Fibroblast of lung (primary cell): ENCODE data around the gene MORN1. TPM values are rescaled to one million over a fixed set of nuclear protein-coding genes. Genes with fewer than 3 reads are reported as not detected.

Source experiments
- DNase-seq, 2 donors: peaks; one replicate each; pipeline versions ENCODE4 v3.0.0 to v3.0.0-alpha.2; 2010; ENCODE audit warnings: low read depth in 2 of 2
- H2AFZ ChIP-seq: 2 replicates; pipeline ENCODE4 v1.5.1; 2012; ENCODE audit warnings: low read length, control low read depth, inconsistent platforms
- H3K27ac ChIP-seq: 2 replicates; pipeline ENCODE4 v1.5.1; 2011; ENCODE audit warnings: low read length, control low read depth; ENCODE audit not compliant: insufficient read depth
- H3K27me3 ChIP-seq: 2 replicates; pipeline ENCODE4 v1.5.1; 2011; ENCODE audit warnings: mild to moderate bottlenecking, low read length; ENCODE audit not compliant: control insufficient read depth, insufficient read depth
- H3K36me3 ChIP-seq: 2 replicates; pipeline ENCODE4 v1.5.1; 2011; ENCODE audit warnings: low read length; ENCODE audit not compliant: control insufficient read depth, insufficient read depth
- H3K4me1 ChIP-seq: 2 replicates; pipeline ENCODE4 v1.5.1; 2011; ENCODE audit warnings: low read length; ENCODE audit not compliant: control insufficient read depth, insufficient read depth; ENCODE audit errors: extremely low read depth
- H3K4me2 ChIP-seq: 2 replicates; pipeline ENCODE4 v1.5.1; 2011; ENCODE audit warnings: low read length, control low read depth; ENCODE audit not compliant: insufficient read depth; ENCODE audit errors: extremely low read depth
- H3K4me3 ChIP-seq, 4 experiments: fragments of 200-600 bp in 1 of 4; sonication (generic) in 1 of 4; replicated peaks in 1 of 4; 2 replicates each; pipeline ENCODE4 v1.5.1; 2011 to 2016; ENCODE audit warnings: low read length in 4 of 4, low read depth in 3 of 4, mild to moderate bottlenecking in 3 of 4, control low read depth in 2 of 4, inconsistent platforms in 1 of 4, mixed read lengths in 1 of 4; ENCODE audit not compliant: insufficient read depth in 1 of 4; ENCODE audit errors: control extremely low read depth in 1 of 4
- H3K79me2 ChIP-seq: 2 replicates; pipeline ENCODE4 v1.5.1; 2012; ENCODE audit warnings: mild to moderate bottlenecking, low read length, inconsistent platforms; ENCODE audit not compliant: control insufficient read depth, insufficient read depth
- H3K9ac ChIP-seq: 2 replicates; pipeline ENCODE4 v1.5.1; 2011; ENCODE audit warnings: mild to moderate bottlenecking, low read length, control low read depth; ENCODE audit not compliant: insufficient read depth
- H3K9me3 ChIP-seq: 2 replicates; pipeline ENCODE4 v1.5.1; 2012; ENCODE audit warnings: low read depth, low read length; ENCODE audit not compliant: control insufficient read depth, insufficient read depth
- H4K20me1 ChIP-seq: 2 replicates; pipeline ENCODE4 v1.5.1; 2011; ENCODE audit warnings: low read length; ENCODE audit not compliant: control insufficient read depth, insufficient read depth; ENCODE audit errors: extremely low read depth
- EZH2 ChIP-seq: IDR thresholded peaks from 2 replicates; pipeline ENCODE4 v1.5.1; 2012; ENCODE audit warnings: low read length, control low read depth, mild to moderate bottlenecking; ENCODE audit errors: missing control alignments
- polyA plus RNA-seq, 2 donors: library from polyadenylated mRNA; depleted of rRNA in 1 of 2; stranded (reverse) in 1 of 2; unstranded in 1 of 2; fragments of >200 nt; gene quantifications; 2 replicates each; pipeline ENCODE4 v1.2.1, GENCODE V29; 2011 to 2012; ENCODE audit warnings: missing spikeins in 1 of 2
- total RNA-seq: library from RNA; depleted of rRNA; stranded (reverse); fragments of >200 nt; gene quantifications from 2 replicates; pipeline ENCODE4 v1.2.1, GENCODE V29; 2014
- TF ChIP-seq, protein P1 (sequence below), 2 donors: IDR thresholded peaks in 1 of 2; conservative IDR thresholded peaks in 1 of 2; 1 replicate in 1 of 2; 2 replicates in 1 of 2; pipeline ENCODE4 v1.5.1; 2011 to 2012; ENCODE audit warnings: low read length in 2 of 2, control low read depth in 1 of 2, inconsistent platforms in 1 of 2, low read depth in 1 of 2, mild to moderate bottlenecking in 1 of 2

The MORN1 gene
- total and polyA plus RNA-seq, 2 donors (not counting 1 experiment from before 2014, with no cell fraction given), result 3.5 to 10.6 TPM

DNA sequence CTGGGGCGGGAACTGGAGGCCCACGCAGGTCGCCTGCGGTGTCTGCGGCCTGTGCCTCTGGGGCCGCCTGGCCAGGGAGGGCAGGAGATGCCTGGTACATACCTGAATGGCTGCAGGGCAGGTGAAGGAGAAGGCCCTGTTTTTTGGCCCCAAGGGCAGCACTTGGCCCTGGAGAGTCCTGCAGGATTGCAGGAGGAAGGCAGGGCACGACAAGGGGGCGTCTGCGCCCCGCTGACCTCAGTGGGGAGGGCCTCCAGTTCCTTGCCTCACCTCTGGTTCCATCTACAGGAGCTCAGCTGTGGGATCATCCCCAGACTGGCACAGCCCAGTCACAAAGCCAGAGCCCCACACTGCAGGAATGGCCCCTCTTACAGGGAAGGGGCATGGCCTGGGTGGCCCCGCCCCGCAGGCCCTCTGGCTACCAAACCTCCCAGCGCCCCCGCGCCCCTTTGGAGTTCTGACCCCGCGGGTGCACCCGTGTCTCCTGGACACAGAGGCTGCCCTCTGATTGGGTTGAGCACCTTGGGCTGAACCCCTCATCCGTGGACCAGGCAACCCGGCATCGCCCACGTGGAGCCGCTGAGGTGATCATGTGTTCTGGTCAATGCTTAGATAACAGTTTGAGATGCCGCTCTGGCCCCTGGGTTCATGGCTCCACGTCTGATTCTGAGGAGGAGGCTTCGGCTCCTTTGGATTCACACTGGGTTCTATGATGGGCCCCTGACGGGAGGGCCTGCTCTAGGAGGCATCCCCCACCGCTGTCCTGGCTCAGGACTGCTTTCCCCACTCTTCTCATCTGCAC lies 22.3 kb upstream of the MORN1 start:
- peak overlapping the region; percentile 51 for H3K9ac ChIP-seq
- peaks cover 5% of the 10 kb centered on the region for H3K79me2 ChIP-seq
- H3K4me2 ChIP-seq, result peak overlapping the region; percentile 92
- DNase-seq, result no peak
- H3K27ac ChIP-seq, result no peak overlapping the region
- H3K9me3 ChIP-seq, result no peaks in the 10 kb centered on the region
- peaks cover 4% of the 10 kb centered on the region for H3K36me3 ChIP-seq
- TF ChIP-seq, protein P1, sequence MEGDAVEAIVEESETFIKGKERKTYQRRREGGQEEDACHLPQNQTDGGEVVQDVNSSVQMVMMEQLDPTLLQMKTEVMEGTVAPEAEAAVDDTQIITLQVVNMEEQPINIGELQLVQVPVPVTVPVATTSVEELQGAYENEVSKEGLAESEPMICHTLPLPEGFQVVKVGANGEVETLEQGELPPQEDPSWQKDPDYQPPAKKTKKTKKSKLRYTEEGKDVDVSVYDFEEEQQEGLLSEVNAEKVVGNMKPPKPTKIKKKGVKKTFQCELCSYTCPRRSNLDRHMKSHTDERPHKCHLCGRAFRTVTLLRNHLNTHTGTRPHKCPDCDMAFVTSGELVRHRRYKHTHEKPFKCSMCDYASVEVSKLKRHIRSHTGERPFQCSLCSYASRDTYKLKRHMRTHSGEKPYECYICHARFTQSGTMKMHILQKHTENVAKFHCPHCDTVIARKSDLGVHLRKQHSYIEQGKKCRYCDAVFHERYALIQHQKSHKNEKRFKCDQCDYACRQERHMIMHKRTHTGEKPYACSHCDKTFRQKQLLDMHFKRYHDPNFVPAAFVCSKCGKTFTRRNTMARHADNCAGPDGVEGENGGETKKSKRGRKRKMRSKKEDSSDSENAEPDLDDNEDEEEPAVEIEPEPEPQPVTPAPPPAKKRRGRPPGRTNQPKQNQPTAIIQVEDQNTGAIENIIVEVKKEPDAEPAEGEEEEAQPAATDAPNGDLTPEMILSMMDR (conservative IDR thresholded peaks at IDR 0.05 in 1 of 2, IDR thresholded peaks at IDR 0.05 in 1 of 2; ENCODE audit: low read depth in 1 of 2, low read length in 2 of 2), result no peak
- TF ChIP-seq EZH2, result no peak
- H3K4me3 ChIP-seq, result peak overlapping the region in 3 of 4 experiments; percentile 6 to 83 (median 68)
- H3K27me3 ChIP-seq, result no peaks in the 10 kb centered on the region
- H3K4me1 ChIP-seq, result peaks cover 6% of the 10 kb centered on the region
- H4K20me1 ChIP-seq, result no peaks in the 10 kb centered on the region
- peak overlapping the region; percentile 46 for H2AFZ ChIP-seq

DNA sequence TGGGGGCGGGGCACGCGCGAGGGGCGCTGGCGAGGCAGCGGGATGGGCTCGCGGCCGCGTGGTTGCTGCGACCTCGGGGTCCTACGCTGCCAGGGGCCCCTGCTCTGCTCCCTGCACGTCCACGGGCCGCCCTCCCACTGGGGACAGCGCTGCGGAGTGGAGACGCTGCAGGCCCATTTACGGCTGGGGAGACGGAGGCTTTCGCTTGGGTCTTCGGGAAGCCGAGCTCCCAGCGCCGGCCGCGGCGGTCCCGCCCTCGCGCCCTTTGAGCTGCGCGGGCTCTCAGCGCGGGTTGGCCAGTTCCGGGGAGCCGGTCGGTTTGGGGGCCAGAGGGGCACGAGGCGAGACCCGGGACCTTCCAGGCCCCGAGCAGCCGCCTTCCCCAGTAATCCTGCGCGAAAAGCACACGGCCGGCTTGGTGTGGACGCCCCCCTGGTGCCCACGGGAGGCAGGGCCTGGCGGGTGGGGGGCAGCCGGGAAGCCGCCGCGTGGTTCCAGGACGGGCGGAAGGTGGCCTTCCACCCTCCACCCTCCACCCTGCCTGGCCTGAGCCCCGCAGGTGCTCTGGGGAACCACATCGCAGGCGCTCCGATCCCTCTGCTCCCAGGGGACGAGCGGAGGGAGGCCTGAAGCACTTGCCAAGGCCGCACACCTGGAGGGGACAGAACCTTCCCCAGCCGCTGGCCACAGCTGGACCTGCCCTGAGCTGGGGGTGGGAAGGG lies 21.6 kb upstream of the MORN1 start:
- peak overlapping the region; percentile 51 for H3K9ac ChIP-seq
- peak overlapping the region; percentile 56 for H3K27ac ChIP-seq
- H3K79me2 ChIP-seq, result peaks cover 5% of the 10 kb centered on the region
- H3K9me3 ChIP-seq, result no peaks in the 10 kb centered on the region
- peak overlapping the region; percentile 50 to 83 (median 71) for H3K4me3 ChIP-seq
- peaks cover 6% of the 10 kb centered on the region for H3K4me1 ChIP-seq
- no peaks in the 10 kb centered on the region for H3K27me3 ChIP-seq
- H2AFZ ChIP-seq, result peak overlapping the region; percentile 93
- H4K20me1 ChIP-seq, result no peaks in the 10 kb centered on the region
- DNase-seq, result peak in 1 of 2 donors; percentile 50
- no peak for TF ChIP-seq EZH2
- TF ChIP-seq, protein P1 (conservative IDR thresholded peaks at IDR 0.05 in 1 of 2, IDR thresholded peaks at IDR 0.05 in 1 of 2; ENCODE audit: low read depth in 1 of 2, low read length in 2 of 2), result no peak
- peak overlapping the region; percentile 92 for H3K4me2 ChIP-seq
- H3K36me3 ChIP-seq, result peaks cover 9% of the 10 kb centered on the region

DNA sequence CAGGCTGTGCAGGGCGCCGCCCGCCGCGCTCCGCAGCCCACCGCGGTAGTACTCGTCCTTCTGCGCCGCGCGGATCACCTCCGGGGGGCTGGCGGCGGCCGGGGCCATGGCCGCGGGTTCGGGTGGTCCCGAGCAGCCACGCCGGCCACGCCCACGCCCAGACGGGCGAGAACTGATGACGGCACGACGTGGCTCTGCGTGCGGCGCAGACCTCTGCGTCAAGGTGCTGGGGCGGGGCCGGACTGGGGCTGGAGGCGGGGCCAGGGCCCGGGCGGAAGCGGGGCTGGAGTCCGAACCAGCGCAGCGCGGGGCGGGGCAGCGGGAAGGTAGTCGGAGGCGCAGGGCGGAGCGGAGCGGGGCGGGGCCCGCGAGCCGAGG lies 21.0 kb upstream of the MORN1 start, which contains the start of gene PEX10:
Gene PEX10 (minus strand): TSS at position 170 of the 378 bp plus-strand sequence. CDS start 62 bp downstream, at position 108.
- DNase-seq, result peak; percentile 90 to 92
- no peaks in the 10 kb centered on the region for H3K9me3 ChIP-seq
- H3K4me2 ChIP-seq, result peak within 1 kb of the TSS; percentile 92
- TF ChIP-seq EZH2, result no peak
- TF ChIP-seq, protein P1 (conservative IDR thresholded peaks at IDR 0.05 in 1 of 2, IDR thresholded peaks at IDR 0.05 in 1 of 2; ENCODE audit: low read depth in 1 of 2, low read length in 2 of 2), result no peak
- H3K4me3 ChIP-seq, result peak within 1 kb of the TSS; percentile 67 to 83 (median 82)
- no peaks in the 10 kb centered on the region for H4K20me1 ChIP-seq
- peaks cover 6% of the 10 kb centered on the region for H3K4me1 ChIP-seq
- peak within 1 kb of the TSS; percentile 93 for H2AFZ ChIP-seq
- H3K9ac ChIP-seq, result peak within 1 kb of the TSS; percentile 90
- H3K27ac ChIP-seq, result peak within 1 kb of the TSS; percentile 90
- H3K27me3 ChIP-seq, result no peaks in the 10 kb centered on the region
- H3K79me2 ChIP-seq, result peaks cover 5% of the 10 kb centered on the region
- peaks cover 9% of the 10 kb centered on the region for H3K36me3 ChIP-seq
